NCI-H1694 treated with DMSO at 0.1 percent for 48 hours (cell line): ENCODE results near the gene PSMD11.

ENCODE experiments used
- DNase-seq: peaks from one replicate; lab custom pipeline; 2025; lab: John Stamatoyannopoulos, UW

Gene PSMD11

GRCh38 chr17:32467949-32468348 is 23.6 kb downstream of the PSMD11 start:
- no peak for DNase-seq

- no peak for DNase-seq
Measured at GRCh38 chr17:32470405-32471167, 26.3 kb downstream of the PSMD11 start.

- DNase-seq, result no peak
Measured at GRCh38 chr17:32471652-32472051, 27.3 kb downstream of the PSMD11 start.

GRCh38 chr17:32475258-32475657 is 30.9 kb downstream of the PSMD11 start:
- no peak for DNase-seq

GRCh38 chr17:32477220-32477619 is 32.9 kb downstream of the PSMD11 start:
- no peak for DNase-seq

- no peak for DNase-seq
Measured at GRCh38 chr17:32479074-32479617, 34.8 kb downstream of the PSMD11 start.

- no peak for DNase-seq
Measured at GRCh38 chr17:32481193-32481592, 36.9 kb downstream of the PSMD11 start.

GRCh38 chr17:32482568-32483320 is 38.4 kb downstream of the PSMD11 start:
- no peak for DNase-seq

- peak; percentile 84 for DNase-seq
Measured at GRCh38 chr17:32483451-32484019, 39.2 kb downstream of the PSMD11 start.

- DNase-seq, result peak; percentile 35
Measured at GRCh38 chr17:32484041-32484461, 39.7 kb downstream of the PSMD11 start.

GRCh38 chr17:32484628-32485027 is 40.3 kb downstream of the PSMD11 start:
- no peak for DNase-seq

- DNase-seq, result no peak
Measured at GRCh38 chr17:32485261-32486110, 41.2 kb downstream of the PSMD11 start.

- peak; percentile 51 for DNase-seq
Measured at GRCh38 chr17:32486111-32486700, 41.9 kb downstream of the PSMD11 start.

GRCh38 chr17:32486701-32487472 is 42.6 kb downstream of the PSMD11 start, which contains the start of gene CDK5R1:
TSS of gene CDK5R1 (plus strand) at chr17:32486993. CDS start at chr17:32487621, 628 bp downstream.
- peak; percentile 37 for DNase-seq

- DNase-seq, result no peak
Measured at GRCh38 chr17:32487473-32488176, 43.3 kb downstream of the PSMD11 start.

- DNase-seq, result no peak
Measured at GRCh38 chr17:32488177-32488542, 43.9 kb downstream of the PSMD11 start.

- DNase-seq, result no peak
Measured at GRCh38 chr17:32488604-32489180, 44.4 kb downstream of the PSMD11 start.

GRCh38 chr17:32489320-32490100 is 45.2 kb downstream of the PSMD11 start:
- DNase-seq, result no peak

GRCh38 chr17:32490101-32490482 is 45.8 kb downstream of the PSMD11 start:
- DNase-seq, result peak; percentile 37
